Measurements from ENCODE around the gene ZNF439.
"Not testable (repeated sequence)": the region's sequence is repeated elsewhere in the genome, so short reads cannot be mapped to it uniquely, and the experiment has no call there.

ZNF439 gene

DNA sequence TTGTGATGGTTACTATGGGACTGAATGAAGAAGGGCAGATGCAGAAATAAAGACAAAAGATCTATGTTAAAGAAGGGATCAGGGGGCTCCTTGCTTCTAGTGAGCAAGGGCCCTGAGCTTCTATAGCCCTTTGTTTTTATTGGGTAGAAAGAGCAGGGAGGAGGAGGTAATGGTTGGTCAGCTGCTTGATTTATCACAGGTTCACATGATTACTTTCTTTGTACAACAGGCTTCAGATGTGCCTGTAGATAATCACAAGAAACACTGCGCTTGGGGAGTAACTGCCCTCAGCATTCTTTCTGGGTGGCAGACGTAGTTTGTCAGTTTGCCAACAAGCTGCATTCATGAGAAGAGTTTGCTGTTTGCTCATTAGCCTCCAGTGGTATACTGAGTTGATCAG is 4.8 kb upstream of the ZNF439 start:
- DNase-seq (ENCODE audit: extremely low read depth, insufficient read length) = no peak
- Histone ChIP-seq H3K4me3 (replicated peaks; ENCODE audit: low read depth, low read length) (no peak overlapping the region), H3K36me3 (ENCODE audit: control insufficient read depth, insufficient read depth, low read length) (no peaks in the 10 kb centered on the region), H3K27me3 (replicated peaks; ENCODE audit: control insufficient read depth, insufficient read depth, low read length) (no peaks in the 10 kb centered on the region)
- no peak for TF ChIP-seq CTCF (IDR thresholded peaks at IDR 0.05; ENCODE audit: insufficient read depth, low read length, poor library complexity, severe bottlenecking)

- not testable (repeated sequence) for H3K27me3 ChIP-seq (replicated peaks; ENCODE audit: control insufficient read depth, insufficient read depth, low read length); H3K4me3 ChIP-seq (replicated peaks; ENCODE audit: low read depth, low read length); H3K36me3 ChIP-seq (ENCODE audit: control insufficient read depth, insufficient read depth, low read length); DNase-seq (ENCODE audit: extremely low read depth, insufficient read length)
Measured at GRCh38 chr19:11847615-11848014, 911 bp upstream of the ZNF439 start.

- Histone ChIP-seq H3K4me3 (replicated peaks; ENCODE audit: low read depth, low read length) (peak overlapping the region; percentile 81), H3K27me3 (replicated peaks; ENCODE audit: control insufficient read depth, insufficient read depth, low read length) (no peaks in the 10 kb centered on the region), H3K36me3 (ENCODE audit: control insufficient read depth, insufficient read depth, low read length) (no peaks in the 10 kb centered on the region)
- no peak for TF ChIP-seq CTCF (IDR thresholded peaks at IDR 0.05; ENCODE audit: insufficient read depth, low read length, poor library complexity, severe bottlenecking)
- no peak for DNase-seq (ENCODE audit: extremely low read depth, insufficient read length)
Measured at GRCh38 chr19:11848200-11848593, 329 bp upstream of the ZNF439 start.

- not testable (repeated sequence) for H3K4me3 ChIP-seq (replicated peaks; ENCODE audit: low read depth, low read length); H3K27me3 ChIP-seq (replicated peaks; ENCODE audit: control insufficient read depth, insufficient read depth, low read length); DNase-seq (ENCODE audit: extremely low read depth, insufficient read length); H3K36me3 ChIP-seq (ENCODE audit: control insufficient read depth, insufficient read depth, low read length)
Measured at GRCh38 chr19:11850289-11850688, 1.8 kb downstream of the ZNF439 start.

- Histone ChIP-seq H3K4me3 (replicated peaks; ENCODE audit: low read depth, low read length) (no peak overlapping the region), H3K36me3 (ENCODE audit: control insufficient read depth, insufficient read depth, low read length) (no peaks in the 10 kb centered on the region; the same call in none of the 2 replicates), H3K27me3 (replicated peaks; ENCODE audit: control insufficient read depth, insufficient read depth, low read length) (no peaks in the 10 kb centered on the region)
- no peak for DNase-seq (ENCODE audit: extremely low read depth, insufficient read length)
- TF ChIP-seq CTCF (IDR thresholded peaks at IDR 0.05; ENCODE audit: insufficient read depth, low read length, poor library complexity, severe bottlenecking) = no peak
Measured at GRCh38 chr19:11853358-11853757, 4.8 kb downstream of the ZNF439 start.

DNA sequence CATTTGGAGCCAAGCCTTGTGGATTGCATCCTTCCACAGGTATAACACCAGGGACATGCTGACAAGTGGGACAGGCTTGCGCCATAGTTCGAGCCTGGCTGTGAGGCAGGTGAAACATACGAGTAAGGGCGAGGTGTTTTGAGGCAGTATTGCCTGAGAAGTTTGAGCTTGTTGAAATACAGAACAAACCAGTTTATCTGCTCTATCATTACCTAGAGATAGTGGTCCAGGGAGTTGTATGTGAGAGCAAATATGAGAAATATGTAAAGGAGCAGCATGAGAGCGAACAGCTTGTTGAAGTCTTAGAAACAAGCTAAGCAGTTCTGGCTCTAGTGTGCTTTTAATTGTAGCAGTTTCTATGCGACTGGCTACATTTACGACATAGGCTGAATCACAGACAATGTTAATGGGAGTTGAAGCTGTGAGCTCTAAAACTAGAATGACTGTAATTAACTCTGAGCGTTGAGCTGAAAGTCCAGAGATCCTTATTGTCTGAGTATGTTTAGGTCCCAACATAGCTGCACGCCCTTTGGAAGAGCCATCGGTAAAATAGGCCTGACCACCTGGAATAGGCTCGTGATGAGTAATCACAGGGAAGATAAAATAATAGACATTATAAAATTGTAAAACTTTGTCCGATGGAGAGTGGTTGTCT is 8.2 kb downstream of the ZNF439 start:
- Histone ChIP-seq H3K4me3 (replicated peaks; ENCODE audit: low read depth, low read length) (no peak overlapping the region), H3K27me3 (replicated peaks; ENCODE audit: control insufficient read depth, insufficient read depth, low read length) (no peaks in the 10 kb centered on the region), H3K36me3 (ENCODE audit: control insufficient read depth, insufficient read depth, low read length) (no peaks in the 10 kb centered on the region; the same call in none of the 2 replicates)
- TF ChIP-seq CTCF (IDR thresholded peaks at IDR 0.05; ENCODE audit: insufficient read depth, low read length, poor library complexity, severe bottlenecking) = no peak
- no peak for DNase-seq (ENCODE audit: extremely low read depth, insufficient read length)

DNA sequence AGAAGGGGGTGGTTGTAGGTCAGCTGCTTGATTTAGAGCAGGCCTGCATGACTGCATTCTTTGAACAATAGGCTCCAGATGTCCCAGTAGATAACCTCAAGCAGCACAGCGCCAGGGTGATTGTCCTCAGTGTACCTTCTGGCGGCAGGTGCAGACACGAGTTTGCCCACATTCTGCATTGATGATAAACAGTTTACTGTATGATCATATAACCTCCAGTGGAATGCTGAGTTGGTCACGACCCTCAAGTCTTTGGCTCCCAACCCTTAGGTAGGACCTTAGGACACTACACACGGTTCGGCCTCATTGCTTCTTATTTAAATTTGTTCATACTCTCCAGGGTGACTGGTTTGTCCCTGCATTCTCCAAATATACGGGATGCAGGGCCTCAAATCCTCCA is 12.2 kb downstream of the ZNF439 start:
- Histone ChIP-seq H3K27me3 (replicated peaks; ENCODE audit: control insufficient read depth, insufficient read depth, low read length) (no peaks in the 10 kb centered on the region), H3K36me3 (ENCODE audit: control insufficient read depth, insufficient read depth, low read length) (no peaks in the 10 kb centered on the region; the same call in 1 of the 2 replicates), H3K4me3 (replicated peaks; ENCODE audit: low read depth, low read length) (no peak overlapping the region)
- no peak for TF ChIP-seq CTCF (IDR thresholded peaks at IDR 0.05; ENCODE audit: insufficient read depth, low read length, poor library complexity, severe bottlenecking)
- no peak for DNase-seq (ENCODE audit: extremely low read depth, insufficient read length)
